NCI-H2227 (cell line): ENCODE results near the gene CXXC4.
A peak's percentile ranks its signal among the peaks of the same experiment; 100 is the strongest.

ENCODE experiments used
- DNase-seq: peaks from one replicate; lab custom pipeline; 2025; ENCODE audit not compliant: unreplicated experiment; lab: John Stamatoyannopoulos, UW

Gene CXXC4

GRCh38 chr4:104424475-104424941, 70.2 kb downstream of the CXXC4 start:
- peak; percentile 17 for DNase-seq

GRCh38 chr4:104421566-104421965, 73.1 kb downstream of the CXXC4 start:
- no peak for DNase-seq

GRCh38 chr4:104420766-104421165, 73.9 kb downstream of the CXXC4 start:
- peak; percentile 64 for DNase-seq
